Prostate gland (tissue), 2 donors: Measurements from ENCODE around the gene ALDH1A2.

Experiments used
- POLR2AphosphoS5 ChIP-seq: sonication (generic); formaldehyde crosslinking; IDR thresholded peaks from one replicate; pipeline ENCODE4 v1.6.1; 2017; ENCODE audit warnings: antibody characterized with exemption
- TF ChIP-seq, protein P1 (sequence below), 4 experiments: fragments of 200-600 bp in 2 of 4; fragments of 450-650 bp in 2 of 4; sonication (generic) in 2 of 4; IDR thresholded peaks; 1 replicate in 3 of 4; 2 replicates in 1 of 4; pipeline ENCODE4 v1.5.1; 2016 to 2019; ENCODE audit warnings: antibody characterized with exemption in 4 of 4, mild to moderate bottlenecking in 2 of 4, moderate library complexity in 2 of 4

DNA sequence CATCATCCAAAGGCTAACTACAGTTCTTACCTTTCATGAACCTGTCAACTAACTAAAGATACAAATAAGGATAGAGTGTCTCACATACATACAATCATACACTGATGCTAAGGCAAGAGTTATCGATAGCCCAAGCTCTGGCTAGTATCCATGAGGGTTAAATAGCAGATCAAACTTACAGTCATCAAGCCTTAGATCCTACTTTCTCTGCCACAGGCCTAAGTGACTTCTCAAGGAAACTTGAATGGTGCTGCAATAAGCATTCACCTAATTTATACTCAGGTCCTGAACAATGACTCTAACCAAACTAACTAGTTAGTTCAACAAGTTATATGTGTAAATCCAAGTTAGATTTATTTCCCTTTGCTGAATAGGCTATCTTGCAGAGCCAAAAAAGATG, 51.0 kb downstream of the ALDH1A2 start:
- TF ChIP-seq, protein P1, sequence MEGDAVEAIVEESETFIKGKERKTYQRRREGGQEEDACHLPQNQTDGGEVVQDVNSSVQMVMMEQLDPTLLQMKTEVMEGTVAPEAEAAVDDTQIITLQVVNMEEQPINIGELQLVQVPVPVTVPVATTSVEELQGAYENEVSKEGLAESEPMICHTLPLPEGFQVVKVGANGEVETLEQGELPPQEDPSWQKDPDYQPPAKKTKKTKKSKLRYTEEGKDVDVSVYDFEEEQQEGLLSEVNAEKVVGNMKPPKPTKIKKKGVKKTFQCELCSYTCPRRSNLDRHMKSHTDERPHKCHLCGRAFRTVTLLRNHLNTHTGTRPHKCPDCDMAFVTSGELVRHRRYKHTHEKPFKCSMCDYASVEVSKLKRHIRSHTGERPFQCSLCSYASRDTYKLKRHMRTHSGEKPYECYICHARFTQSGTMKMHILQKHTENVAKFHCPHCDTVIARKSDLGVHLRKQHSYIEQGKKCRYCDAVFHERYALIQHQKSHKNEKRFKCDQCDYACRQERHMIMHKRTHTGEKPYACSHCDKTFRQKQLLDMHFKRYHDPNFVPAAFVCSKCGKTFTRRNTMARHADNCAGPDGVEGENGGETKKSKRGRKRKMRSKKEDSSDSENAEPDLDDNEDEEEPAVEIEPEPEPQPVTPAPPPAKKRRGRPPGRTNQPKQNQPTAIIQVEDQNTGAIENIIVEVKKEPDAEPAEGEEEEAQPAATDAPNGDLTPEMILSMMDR (IDR thresholded peaks at IDR 0.05): no peak
- no peak for TF ChIP-seq POLR2AphosphoS5
